BJ (cell line): Measurements from ENCODE around the gene R3HCC1L. TPM values are rescaled to one million over a fixed set of nuclear protein-coding genes. Genes with fewer than 3 reads are reported as not detected.

Experiments
- CTCF ChIA-PET: fragments of 350-600 bp; formaldehyde crosslinking; extraction: SDS; loops from one replicate; lab custom pipeline; 2021; ENCODE audit warnings: antibody characterized with exemption, inconsistent platforms; lab: Yijun Ruan, JAX
- POLR2A ChIA-PET: fragments of 300-600 bp; sonication (Branson Sonifier 250); formaldehyde crosslinking; extraction: SDS; loops from one replicate; lab custom pipeline; 2021; ENCODE audit warnings: antibody characterized with exemption; lab: Charles Lee
- DNase-seq: peaks from one replicate; pipeline ENCODE4 v3.0.0-alpha.2; 2011; ENCODE audit warnings: low read depth
- H3K27me3 ChIP-seq: 2 replicates; pipeline ENCODE4 v1.6.0; 2011; ENCODE audit warnings: low read length; ENCODE audit not compliant: control insufficient read depth, insufficient read depth
- H3K36me3 ChIP-seq: 2 replicates; pipeline ENCODE4 v1.5.1; 2011; ENCODE audit warnings: low read length; ENCODE audit not compliant: control insufficient read depth, insufficient read depth
- H3K4me3 ChIP-seq: 2 replicates; pipeline ENCODE4 v1.5.1; 2011; ENCODE audit warnings: low read depth, mild to moderate bottlenecking, control low read depth, low read length
- polyA plus RNA-seq: library from polyadenylated mRNA; depleted of rRNA; stranded (reverse); fragments of >200 nt; gene quantifications from 2 replicates; pipeline ENCODE4 v1.2.3, GENCODE V29; 2011
- TF ChIP-seq, protein P1 (sequence below): IDR thresholded peaks from 2 replicates; pipeline ENCODE4 v1.5.1; 2011; ENCODE audit warnings: low read depth, mild to moderate bottlenecking, control low read depth, inconsistent platforms, low read length, moderate library complexity; ENCODE audit not compliant: insufficient read depth

The R3HCC1L gene
- polyA plus RNA-seq, 1 experiment, result 5.6 TPM

DNA sequence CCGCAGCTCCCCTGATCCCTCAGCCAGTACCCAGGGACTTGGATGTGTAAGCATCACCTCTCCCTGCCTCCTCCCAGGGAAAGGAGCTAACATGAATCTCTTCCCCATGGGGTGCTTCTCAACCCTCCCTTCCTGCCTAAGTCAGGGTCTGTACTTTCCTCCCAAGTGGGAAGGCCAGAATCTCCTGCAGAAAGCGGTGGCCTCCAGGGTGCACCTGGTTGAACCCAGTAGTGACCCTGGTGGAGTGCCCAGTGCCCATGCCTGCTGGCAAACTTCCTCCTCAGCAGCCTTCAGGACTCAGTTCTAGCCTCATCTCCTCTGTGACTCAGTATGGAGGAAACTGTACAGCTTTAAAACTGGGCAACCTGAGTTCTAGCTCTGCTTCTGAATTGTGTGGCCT is 136.3 kb downstream of the R3HCC1L start:
- POLR2A ChIA-PET, result no interaction called here
- CTCF ChIA-PET, result interaction anchor here (0.5 to 1.9 kb wide), 7 partner anchors 10 to 562 kb away, joined by 3 to 7 read pairs (median 3); no protein-coding TSS in a partner anchor
- Histone ChIP-seq H3K36me3 (no peaks in the 10 kb centered on the region), H3K27me3 (no peaks in the 10 kb centered on the region), H3K4me3 (no peak overlapping the region)
- DNase-seq, result no peak
- TF ChIP-seq, protein P1, sequence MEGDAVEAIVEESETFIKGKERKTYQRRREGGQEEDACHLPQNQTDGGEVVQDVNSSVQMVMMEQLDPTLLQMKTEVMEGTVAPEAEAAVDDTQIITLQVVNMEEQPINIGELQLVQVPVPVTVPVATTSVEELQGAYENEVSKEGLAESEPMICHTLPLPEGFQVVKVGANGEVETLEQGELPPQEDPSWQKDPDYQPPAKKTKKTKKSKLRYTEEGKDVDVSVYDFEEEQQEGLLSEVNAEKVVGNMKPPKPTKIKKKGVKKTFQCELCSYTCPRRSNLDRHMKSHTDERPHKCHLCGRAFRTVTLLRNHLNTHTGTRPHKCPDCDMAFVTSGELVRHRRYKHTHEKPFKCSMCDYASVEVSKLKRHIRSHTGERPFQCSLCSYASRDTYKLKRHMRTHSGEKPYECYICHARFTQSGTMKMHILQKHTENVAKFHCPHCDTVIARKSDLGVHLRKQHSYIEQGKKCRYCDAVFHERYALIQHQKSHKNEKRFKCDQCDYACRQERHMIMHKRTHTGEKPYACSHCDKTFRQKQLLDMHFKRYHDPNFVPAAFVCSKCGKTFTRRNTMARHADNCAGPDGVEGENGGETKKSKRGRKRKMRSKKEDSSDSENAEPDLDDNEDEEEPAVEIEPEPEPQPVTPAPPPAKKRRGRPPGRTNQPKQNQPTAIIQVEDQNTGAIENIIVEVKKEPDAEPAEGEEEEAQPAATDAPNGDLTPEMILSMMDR, result no peak

DNA sequence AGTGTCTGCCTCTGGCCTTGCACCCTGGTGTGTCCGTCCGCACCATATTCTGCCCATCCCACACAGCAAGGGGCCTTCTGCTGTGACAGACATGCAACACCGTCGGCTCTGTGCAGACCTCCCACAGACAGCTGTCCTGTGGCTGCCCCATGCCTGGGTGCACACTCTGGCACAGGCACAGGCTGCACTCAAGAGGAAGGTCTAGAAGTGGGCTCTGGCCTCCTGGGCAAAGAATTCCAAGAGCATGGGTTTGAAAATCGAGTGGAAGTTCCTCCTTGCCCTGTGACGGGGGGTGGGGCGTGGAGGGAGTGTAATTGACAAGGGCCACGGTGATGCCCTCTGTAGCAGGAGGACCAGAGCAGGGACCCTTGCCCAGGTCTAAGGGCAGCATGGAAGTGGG is 137.8 kb downstream of the R3HCC1L start:
- TF ChIP-seq, protein P1, result no peak
- Histone ChIP-seq H3K36me3 (no peaks in the 10 kb centered on the region), H3K27me3 (no peaks in the 10 kb centered on the region), H3K4me3 (no peak overlapping the region)
- no peak for DNase-seq
- POLR2A ChIA-PET, result no interaction called here
- CTCF ChIA-PET, result interaction anchor here (0.9 to 1.9 kb wide), 3 partner anchors 11 to 40 kb away, joined by 3 to 6 read pairs (median 4); no protein-coding TSS in a partner anchor

GRCh38 chr10:98272656-98273055 is 138.2 kb downstream of the R3HCC1L start:
- Histone ChIP-seq H3K36me3 (no peaks in the 10 kb centered on the region), H3K27me3 (no peaks in the 10 kb centered on the region), H3K4me3 (no peak overlapping the region)
- TF ChIP-seq, protein P1, result no peak
- ChIA-PET POLR2A (no interaction called here), CTCF (interaction anchor here (0.9 kb wide), 1 partner anchor 37 kb away, joined by 4 read pairs; no protein-coding TSS in a partner anchor)
- DNase-seq, result no peak

GRCh38 chr10:98273057-98273850 is 138.8 kb downstream of the R3HCC1L start:
- H3K4me3 ChIP-seq, result no peak overlapping the region
- no peak for DNase-seq
- CTCF ChIA-PET, result interaction anchor here (0.9 kb wide), 1 partner anchor 36 kb away, joined by 4 read pairs; no protein-coding TSS in a partner anchor
- TF ChIP-seq, protein P1, result no peak
- POLR2A ChIA-PET, result no interaction called here
- no peaks in the 10 kb centered on the region for H3K27me3 ChIP-seq
- H3K36me3 ChIP-seq, result no peaks in the 10 kb centered on the region

- POLR2A ChIA-PET, result no interaction called here
- Histone ChIP-seq H3K4me3 (no peak overlapping the region), H3K27me3 (no peaks in the 10 kb centered on the region), H3K36me3 (no peaks in the 10 kb centered on the region)
- TF ChIP-seq, protein P1, result no peak
- CTCF ChIA-PET, result no interaction called here
- no peak for DNase-seq
Observed at GRCh38 chr10:98274562-98274961, 140.1 kb downstream of the R3HCC1L start.
